MM.1S (cell line): ENCODE measurements around the gene ITCH.

Source experiments
- DNase-seq: peaks from one replicate; pipeline ENCODE4 v3.0.0-alpha.2; 2015
- H2AFZ ChIP-seq: fragments of 300-600 bp; sonication (generic); 2 replicates; pipeline ENCODE4 v1.6.0; 2016; ENCODE audit warnings: antibody characterized with exemption, low read length
- H3F3A ChIP-seq: fragments of 300-600 bp; sonication (generic); 2 replicates; pipeline ENCODE4 v1.6.1; 2016; ENCODE audit warnings: mild to moderate bottlenecking, antibody characterized with exemption, low read length, moderate library complexity, mixed read lengths; ENCODE audit not compliant: insufficient read depth
- H3K27ac ChIP-seq: fragments of 300-600 bp; sonication (generic); 2 replicates; pipeline ENCODE4 v1.5.1; 2016; ENCODE audit warnings: mild to moderate bottlenecking, low read length
- H3K27me3 ChIP-seq: fragments of 300-600 bp; sonication (generic); replicated peaks from 2 replicates; pipeline ENCODE4 v1.6.0; 2016; ENCODE audit warnings: low read length; ENCODE audit not compliant: insufficient read depth
- H3K36me3 ChIP-seq: fragments of 300-600 bp; sonication (generic); replicated peaks from 2 replicates; pipeline ENCODE4 v1.6.1; 2016; ENCODE audit warnings: mild to moderate bottlenecking, low read length, mixed read lengths; ENCODE audit not compliant: insufficient read depth
- H3K4me1 ChIP-seq: fragments of 300-600 bp; sonication (generic); 2 replicates; pipeline ENCODE4 v1.6.1; 2016; ENCODE audit warnings: low read length, mixed read lengths
- H3K4me2 ChIP-seq: fragments of 300-600 bp; sonication (generic); 2 replicates; pipeline ENCODE4 v1.6.0; 2016; ENCODE audit warnings: low read depth, low read length
- H3K4me3 ChIP-seq: fragments of 300-600 bp; sonication (generic); 2 replicates; pipeline ENCODE4 v1.5.1; 2016; ENCODE audit warnings: low read length, mixed read lengths
- H3K79me2 ChIP-seq: fragments of 300-600 bp; sonication (generic); 2 replicates; pipeline ENCODE4 v1.6.1; 2016; ENCODE audit warnings: mixed run types, low read length, mixed read lengths
- H3K9ac ChIP-seq: fragments of 300-600 bp; sonication (generic); 2 replicates; pipeline ENCODE4 v1.6.1; 2016; ENCODE audit warnings: low read length, mixed read lengths
- H3K9me2 ChIP-seq: fragments of 300-600 bp; sonication (generic); replicated peaks from 2 replicates; pipeline ENCODE4 v1.6.1; 2016; ENCODE audit warnings: mild to moderate bottlenecking, low read length, mixed read lengths; ENCODE audit not compliant: insufficient read depth
- H3K9me3 ChIP-seq: fragments of 300-600 bp; sonication (generic); replicated peaks from 2 replicates; pipeline ENCODE4 v1.6.1; 2016; ENCODE audit warnings: mild to moderate bottlenecking, low read length, mixed read lengths; ENCODE audit not compliant: insufficient read depth
- H4K20me1 ChIP-seq: fragments of 300-600 bp; sonication (generic); 2 replicates; pipeline ENCODE4 v1.6.1; 2016; ENCODE audit warnings: mild to moderate bottlenecking, low read length, moderate library complexity, mixed read lengths; ENCODE audit not compliant: insufficient read depth
- CTCF ChIP-seq: fragments of 300-600 bp; sonication (generic); IDR thresholded peaks from 2 replicates; pipeline ENCODE4 v1.5.1; 2016; ENCODE audit warnings: antibody characterized with exemption, low read length, mixed read lengths
- EZH2 ChIP-seq: fragments of 300-600 bp; sonication (generic); optimal IDR thresholded peaks from 2 replicates; pipeline ENCODE3; 2017; ENCODE audit warnings: low read depth, mild to moderate bottlenecking, antibody characterized with exemption, low read length, mixed read lengths
- EZH2phosphoT487 ChIP-seq: fragments of 300-600 bp; sonication (generic); IDR thresholded peaks from 2 replicates; pipeline ENCODE4 v1.6.1; 2018; ENCODE audit warnings: antibody characterized with exemption, low read length

Gene ITCH

GRCh38 chr20:34318609-34319443, 44.2 kb upstream of the ITCH start:
- Histone ChIP-seq H3F3A (no peaks in the 10 kb centered on the region), H3K79me2 (no peaks in the 10 kb centered on the region), H3K27ac (no peak overlapping the region), H3K9ac (no peak overlapping the region), H3K9me3 (no peaks in the 10 kb centered on the region), H4K20me1 (no peaks in the 10 kb centered on the region), H3K4me1 (no peaks in the 10 kb centered on the region), H3K4me3 (no peak overlapping the region), H2AFZ (no peak overlapping the region), H3K4me2 (no peak overlapping the region), H3K27me3 (no peaks in the 10 kb centered on the region), H3K9me2 (no peaks in the 10 kb centered on the region), H3K36me3 (no peaks in the 10 kb centered on the region)
- TF ChIP-seq CTCF (no peak), EZH2 (no peak), EZH2phosphoT487 (no peak)
- DNase-seq: no peak

DNA sequence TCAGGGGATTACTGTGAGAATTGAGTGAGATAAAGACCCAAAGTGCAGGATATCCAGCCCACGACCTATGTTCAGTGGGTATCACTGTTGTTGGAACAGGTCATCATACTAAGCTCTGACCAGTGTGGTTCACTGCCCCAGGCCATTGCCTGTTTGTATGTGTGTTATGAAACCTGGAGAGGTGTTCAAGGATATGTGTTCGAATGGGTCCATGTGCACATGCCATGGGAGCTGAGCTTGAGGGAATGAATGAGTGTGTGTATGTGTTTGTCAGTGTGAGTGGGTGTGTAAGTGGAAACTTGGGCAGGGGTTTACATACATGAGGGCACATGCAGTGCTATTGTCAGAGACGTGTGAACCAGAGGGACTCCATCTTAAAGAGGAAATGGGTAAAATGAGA, 42.2 kb upstream of the ITCH start:
- no peak overlapping the region for H3K9ac ChIP-seq
- no peak for TF ChIP-seq CTCF
- no peak for TF ChIP-seq EZH2phosphoT487
- no peak for TF ChIP-seq EZH2
- no peak overlapping the region for H2AFZ ChIP-seq
- H3K4me3 ChIP-seq: no peak overlapping the region
- H3K4me2 ChIP-seq: no peak overlapping the region
- H4K20me1 ChIP-seq: no peaks in the 10 kb centered on the region
- peaks cover 7% of the 10 kb centered on the region for H3K4me1 ChIP-seq
- no peak overlapping the region for H3K27ac ChIP-seq
- no peaks in the 10 kb centered on the region for H3K36me3 ChIP-seq
- H3K79me2 ChIP-seq: no peaks in the 10 kb centered on the region
- no peaks in the 10 kb centered on the region for H3K9me3 ChIP-seq
- no peaks in the 10 kb centered on the region for H3K27me3 ChIP-seq
- DNase-seq: no peak
- no peaks in the 10 kb centered on the region for H3F3A ChIP-seq
- H3K9me2 ChIP-seq: no peaks in the 10 kb centered on the region

- Histone ChIP-seq H4K20me1 (no peaks in the 10 kb centered on the region), H3K27me3 (no peaks in the 10 kb centered on the region), H3K9me2 (no peaks in the 10 kb centered on the region), H3K36me3 (no peaks in the 10 kb centered on the region), H3K4me3 (no peak overlapping the region), H3K4me1 (peaks cover 7% of the 10 kb centered on the region), H3K27ac (no peak overlapping the region), H3K4me2 (no peak overlapping the region), H3K9me3 (no peaks in the 10 kb centered on the region), H3K79me2 (no peaks in the 10 kb centered on the region), H2AFZ (no peak overlapping the region), H3K9ac (no peak overlapping the region), H3F3A (no peaks in the 10 kb centered on the region)
- DNase-seq: no peak
- no peak for TF ChIP-seq EZH2phosphoT487
- TF ChIP-seq CTCF: no peak
- no peak for TF ChIP-seq EZH2
Observed at GRCh38 chr20:34322267-34323105, 40.6 kb upstream of the ITCH start.
